GDM1 (cell line): ENCODE measurements around the gene GOLGA6L6.
"Not testable (repeated sequence)": the region's sequence is repeated elsewhere in the genome, so short reads cannot be mapped to it uniquely, and the experiment has no call there.

Source experiments
- DNase-seq: peaks from one replicate; lab custom pipeline; 2025; lab: John Stamatoyannopoulos, UW

GOLGA6L6 gene, protein sequence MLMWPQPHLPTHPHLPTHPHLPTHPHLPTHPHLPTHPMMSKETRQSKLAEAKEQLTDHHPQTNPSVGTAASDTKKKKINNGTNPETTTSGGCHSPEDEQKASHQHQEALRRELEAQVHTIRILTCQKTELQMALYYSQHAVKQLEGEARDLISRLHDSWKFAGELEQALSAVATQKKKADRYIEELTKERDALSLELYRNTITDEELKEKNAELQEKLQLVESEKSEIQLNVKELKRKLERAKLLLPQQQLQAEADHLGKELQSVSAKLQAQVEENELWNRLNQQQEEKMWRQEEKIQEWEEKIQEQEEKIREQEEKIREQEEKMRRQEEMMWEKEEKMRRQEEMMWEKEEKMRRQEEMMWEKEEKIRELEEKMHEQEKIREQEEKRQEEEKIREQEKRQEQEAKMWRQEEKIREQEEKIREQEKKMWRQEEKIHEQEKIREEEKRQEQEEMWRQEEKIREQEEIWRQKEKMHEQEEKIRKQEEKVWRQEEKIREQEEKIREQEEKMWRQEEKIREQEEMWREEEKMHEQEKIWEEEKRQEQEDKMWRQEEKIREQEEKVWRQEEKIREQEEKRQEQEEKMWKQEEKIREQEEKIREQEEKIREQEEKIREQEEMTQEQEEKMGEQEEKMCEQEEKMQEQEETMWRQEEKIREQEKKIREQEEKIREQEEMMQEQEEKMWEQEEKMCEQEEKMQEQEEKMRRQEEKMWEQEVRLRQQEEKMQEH

GRCh38 chr15:20541700-20542099 is at the start of gene GOLGA6L6:
TSS of gene GOLGA6L6 (minus strand) at chr15:20541800. CDS start at chr15:20541709, 91 bp downstream.
- not testable (repeated sequence) for DNase-seq

GRCh38 chr15:20590069-20590468 is 48.5 kb upstream of the GOLGA6L6 start:
- not testable (repeated sequence) for DNase-seq

GRCh38 chr15:20586821-20587220 is 45.2 kb upstream of the GOLGA6L6 start:
- not testable (repeated sequence) for DNase-seq

DNA sequence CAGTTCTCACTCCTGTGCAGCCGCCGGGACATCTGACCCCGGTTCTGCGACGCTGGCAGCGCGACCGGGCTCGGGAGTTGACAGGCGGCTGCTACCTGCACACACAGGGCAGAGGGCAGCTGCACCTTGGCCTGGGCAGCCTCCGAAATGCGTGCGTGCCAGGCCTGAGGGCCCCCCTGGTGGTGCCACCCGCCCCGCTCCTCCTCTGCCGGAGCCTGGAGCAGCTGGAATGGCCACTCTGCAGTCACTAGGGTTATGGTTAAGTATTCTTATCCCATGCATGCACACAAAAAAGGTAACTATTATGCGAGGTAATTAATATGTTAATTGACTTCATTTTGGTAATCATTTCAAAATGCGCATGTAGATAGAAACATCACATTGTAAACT is 41.1 kb upstream of the GOLGA6L6 start:
- DNase-seq = not testable (repeated sequence)

GRCh38 chr15:20582109-20582725 is 40.6 kb upstream of the GOLGA6L6 start:
- DNase-seq = not testable (repeated sequence)

DNA sequence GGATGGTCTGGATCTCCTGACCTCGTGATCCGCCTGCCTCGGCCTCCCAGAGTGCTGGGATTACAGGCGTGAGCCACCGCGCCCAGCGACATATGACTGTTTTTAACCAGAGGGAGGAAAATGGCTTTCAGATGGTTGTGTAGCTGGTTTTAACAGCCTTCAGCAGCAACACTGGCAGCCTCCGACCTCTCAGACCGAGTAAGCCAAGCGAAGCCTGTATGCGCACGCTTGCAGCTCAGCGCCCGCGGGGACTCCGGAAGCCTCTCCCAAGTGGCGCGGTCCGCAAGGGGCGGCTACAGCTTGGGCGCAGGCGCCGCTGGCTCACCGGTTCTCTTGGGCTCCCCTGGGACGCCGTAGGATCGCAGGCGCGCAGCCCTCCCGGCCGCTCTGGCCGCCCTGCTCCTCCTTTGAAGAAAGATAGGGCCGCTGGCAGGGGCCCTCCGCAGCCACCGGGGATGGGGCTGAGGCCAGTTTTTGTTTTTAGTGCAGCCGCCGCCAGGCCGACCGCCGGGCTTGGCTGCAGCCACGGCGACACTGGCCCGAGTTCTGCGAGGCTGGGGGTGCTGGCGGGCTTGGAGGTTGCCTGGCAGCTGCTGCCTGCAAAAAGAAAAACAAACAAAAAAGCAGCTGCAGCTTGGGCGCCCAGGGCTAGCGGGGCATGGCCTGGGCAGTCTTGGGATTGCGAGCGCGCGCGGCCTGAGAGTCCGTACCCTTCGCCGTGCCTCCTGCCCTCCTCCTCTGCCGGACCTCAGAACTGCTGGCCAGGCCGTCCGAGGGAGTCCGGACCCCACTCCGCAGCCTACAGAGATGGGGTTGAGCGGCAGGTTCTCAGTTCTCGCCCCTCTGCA is 39.9 kb upstream of the GOLGA6L6 start:
- not testable (repeated sequence) for DNase-seq

- DNase-seq = not testable (repeated sequence)
Measured at GRCh38 chr15:20579662-20580061, 38.1 kb upstream of the GOLGA6L6 start.

GRCh38 chr15:20551289-20551688 is 9.7 kb upstream of the GOLGA6L6 start:
- DNase-seq = not testable (repeated sequence)

DNA sequence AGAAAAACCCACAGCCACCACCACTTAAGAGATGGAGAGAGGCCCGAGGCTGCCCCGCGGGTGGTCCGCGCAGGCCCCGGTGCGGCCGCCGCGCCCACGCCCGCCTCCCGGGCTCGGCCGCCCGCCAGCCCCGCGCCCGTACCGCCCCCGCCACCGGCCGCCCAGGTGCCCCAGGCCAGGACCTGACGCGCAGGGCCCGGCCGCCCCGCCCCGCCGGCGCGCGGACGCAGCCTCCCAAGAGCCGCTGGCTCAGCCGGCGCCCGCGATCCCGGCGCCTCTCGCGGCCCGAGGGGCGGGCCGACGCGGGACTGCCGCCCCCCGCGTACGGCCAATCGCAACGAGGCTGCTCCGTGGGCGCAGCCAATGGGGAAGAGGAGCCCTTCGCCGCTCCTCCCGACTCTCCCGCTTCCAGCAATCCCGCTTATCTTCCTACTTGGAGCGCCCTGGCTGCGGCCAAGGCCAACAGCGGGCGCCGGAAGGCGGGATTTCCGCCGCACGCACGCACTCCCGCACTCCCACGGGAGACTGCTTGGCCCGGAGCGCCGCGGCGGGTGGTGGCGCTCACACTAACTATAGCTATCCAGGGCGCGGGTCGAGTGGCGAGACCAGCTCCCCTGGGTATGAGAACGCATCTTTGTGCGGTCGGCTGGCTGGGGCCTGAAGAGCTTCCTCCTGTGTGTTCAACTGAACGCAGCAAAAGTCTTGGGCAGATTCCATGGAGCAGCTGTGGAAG is 35.5 kb downstream of the GOLGA6L6 start:
- DNase-seq = not testable (repeated sequence)

GRCh38 chr15:20502839-20503238 is 38.8 kb downstream of the GOLGA6L6 start:
- DNase-seq = not testable (repeated sequence)

- DNase-seq = not testable (repeated sequence)
Measured at GRCh38 chr15:20501512-20502222, 39.9 kb downstream of the GOLGA6L6 start.

- not testable (repeated sequence) for DNase-seq
Measured at GRCh38 chr15:20497781-20498180, 43.8 kb downstream of the GOLGA6L6 start.

DNA sequence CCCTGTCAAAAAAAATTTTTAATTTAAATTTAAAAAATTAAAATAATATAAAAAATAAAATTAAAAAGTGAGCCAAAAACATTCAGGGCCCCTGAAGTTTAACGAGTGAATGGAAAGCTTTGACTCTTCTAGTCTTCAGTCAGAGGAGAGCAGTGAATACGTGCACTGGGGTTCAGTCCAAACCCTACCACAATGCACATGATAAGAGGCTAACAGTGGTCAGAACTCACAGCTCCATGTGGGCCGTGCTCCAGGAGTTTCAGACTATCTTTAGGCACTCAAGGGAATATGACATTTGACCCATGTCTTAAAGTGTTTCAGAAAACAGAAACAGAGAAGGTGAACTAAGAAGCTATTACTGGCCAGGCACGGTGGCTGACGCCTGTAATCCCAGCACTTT is 48.6 kb downstream of the GOLGA6L6 start:
- not testable (repeated sequence) for DNase-seq

- DNase-seq = not testable (repeated sequence)
Measured at GRCh38 chr15:20492598-20492997, 49.0 kb downstream of the GOLGA6L6 start.

DNA sequence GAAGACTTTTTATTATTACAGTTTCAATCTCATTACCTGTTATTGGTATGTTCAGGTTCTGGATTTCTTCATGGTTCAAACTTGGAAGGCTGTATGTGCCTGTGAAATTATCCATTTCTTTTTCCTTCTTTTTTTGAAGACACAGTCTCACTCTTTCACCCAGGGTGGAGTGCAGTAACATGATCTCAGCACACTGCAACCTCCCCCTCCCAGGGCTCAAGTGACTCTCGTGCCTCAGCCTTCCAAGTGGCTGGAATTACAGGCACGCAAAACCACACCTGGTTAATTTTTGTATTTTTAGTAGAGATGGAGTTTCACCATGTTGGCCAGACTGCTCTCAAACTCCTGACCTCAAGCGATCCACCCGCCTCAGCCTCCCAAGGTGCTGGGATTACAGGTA is 52.3 kb downstream of the GOLGA6L6 start:
- not testable (repeated sequence) for DNase-seq
